ENCODE results near the gene ANO2.

The ANO2 gene

GRCh38 chr12:5807090-5807414, 138.0 kb downstream of the ANO2 start:
- in situ Hi-C loops (cut with HindIII; ENCODE audit: low sequenced_read_pairs): no loop called here
- H3K4me3 ChIP-seq (ENCODE audit: low read depth, low read length): no peak overlapping the region
- DNase-seq (ENCODE audit: low read depth): peak; percentile 15
- TF ChIP-seq CTCF (IDR thresholded peaks at IDR 0.05; ENCODE audit: low read depth, low read length, missing control alignments): no peak

- in situ Hi-C loops (cut with HindIII; ENCODE audit: low sequenced_read_pairs): no loop called here
- TF ChIP-seq CTCF (IDR thresholded peaks at IDR 0.05; ENCODE audit: low read depth, low read length, missing control alignments): no peak
- DNase-seq (ENCODE audit: low read depth): no peak
- no peak overlapping the region for H3K4me3 ChIP-seq (ENCODE audit: low read depth, low read length)
Observed at GRCh38 chr12:5806371-5807089, 138.5 kb downstream of the ANO2 start.

GRCh38 chr12:5803532-5803931, 141.5 kb downstream of the ANO2 start:
- TF ChIP-seq CTCF (IDR thresholded peaks at IDR 0.05; ENCODE audit: low read depth, low read length, missing control alignments): no peak

GRCh38 chr12:5798242-5799015, 146.6 kb downstream of the ANO2 start:
- TF ChIP-seq CTCF (IDR thresholded peaks at IDR 0.05; ENCODE audit: low read depth, low read length, missing control alignments): no peak
- DNase-seq (ENCODE audit: low read depth): no peak
- in situ Hi-C loops (cut with HindIII; ENCODE audit: low sequenced_read_pairs): no loop called here
- no peak overlapping the region for H3K4me3 ChIP-seq (ENCODE audit: low read depth, low read length)

More at GRCh38 chr12:5803532-5803931, 141.5 kb downstream of the ANO2 start:
- in situ Hi-C loops (cut with HindIII; ENCODE audit: low sequenced_read_pairs): no loop called here
- DNase-seq (ENCODE audit: low read depth): no peak
- H3K4me3 ChIP-seq (ENCODE audit: low read depth, low read length): no peak overlapping the region

GRCh38 chr12:5797661-5798060, 147.4 kb downstream of the ANO2 start:
- H3K4me3 ChIP-seq (ENCODE audit: low read depth, low read length): no peak overlapping the region
- DNase-seq (ENCODE audit: low read depth): no peak
- TF ChIP-seq CTCF (IDR thresholded peaks at IDR 0.05; ENCODE audit: low read depth, low read length, missing control alignments): no peak
- in situ Hi-C loops (cut with HindIII; ENCODE audit: low sequenced_read_pairs): no loop called here

- DNase-seq (ENCODE audit: low read depth): no peak
- H3K4me3 ChIP-seq (ENCODE audit: low read depth, low read length): no peak overlapping the region
- no peak for TF ChIP-seq CTCF (IDR thresholded peaks at IDR 0.05; ENCODE audit: low read depth, low read length, missing control alignments)
- in situ Hi-C loops (cut with HindIII; ENCODE audit: low sequenced_read_pairs): no loop called here
Observed at GRCh38 chr12:5796959-5797225, 148.2 kb downstream of the ANO2 start.

Measured in astrocyte of the cerebellum (primary cell).